ENCODE data around the gene GLYAT. TPM values are rescaled to one million over a fixed set of nuclear protein-coding genes. Genes with fewer than 3 reads are reported as not detected.

Gene GLYAT
- total and polyA plus RNA-seq, 2 of the 8 experiments (the other 6 are each of a cell fraction or from before 2014, with no cell fraction given): not detected

- TF ChIP-seq USF2 (IDR thresholded peaks at IDR 0.05; ENCODE audit: low read length) (no peak), TEAD4 (IDR thresholded peaks at IDR 0.05; ENCODE audit: low read depth, low read length) (no peak)
Observed at GRCh38 chr11:58780578-58780977, 48.8 kb upstream of the GLYAT start (continued).

Measured in H1 (cell line).